Measurements from ENCODE around the gene NEK2.
"Not testable (repeated sequence)": the region's sequence is repeated elsewhere in the genome, so short reads cannot be mapped to it uniquely, and the experiment has no call there.

NEK2 gene

GRCh38 chr1:211650904-211651303 lies 24.5 kb downstream of the NEK2 start:
- Mint-ChIP-seq H3K36me3 (no peaks in the 10 kb centered on the region), H3K27me3 (peaks cover 2% of the 10 kb centered on the region), H3K4me3 (no peak overlapping the region), H3K27ac (no peak overlapping the region), H3K9me3 (no peaks in the 10 kb centered on the region), H3K4me1 (peaks cover 4% of the 10 kb centered on the region)
- ATAC-seq (ENCODE audit: low read depth) (no peak), DNase-seq (ENCODE audit: low spot score in 2 of 2) (no peak)

- no peak overlapping the region for H3K4me3 Mint-ChIP-seq
- no peaks in the 10 kb centered on the region for H3K36me3 Mint-ChIP-seq
- no peaks in the 10 kb centered on the region for H3K9me3 Mint-ChIP-seq
- peaks cover 2% of the 10 kb centered on the region for H3K27me3 Mint-ChIP-seq
- peak in 1 of 2 donors; percentile 11 for DNase-seq (ENCODE audit: low spot score in 2 of 2)
- H3K4me1 Mint-ChIP-seq, result no peaks in the 10 kb centered on the region
- peak; percentile 77 for ATAC-seq (ENCODE audit: low read depth)
- no peak overlapping the region for H3K27ac Mint-ChIP-seq
Measured at GRCh38 chr1:211648980-211649934, 26.2 kb downstream of the NEK2 start.

- DNase-seq (ENCODE audit: low spot score in 2 of 2) (no peak), ATAC-seq (ENCODE audit: low read depth) (no peak)
- Mint-ChIP-seq H3K27ac (no peak overlapping the region), H3K4me1 (peaks cover 3% of the 10 kb centered on the region), H3K4me3 (no peak overlapping the region), H3K9me3 (no peaks in the 10 kb centered on the region), H3K36me3 (no peaks in the 10 kb centered on the region), H3K27me3 (peaks cover 2% of the 10 kb centered on the region)
Measured at GRCh38 chr1:211648336-211648735, 27.1 kb downstream of the NEK2 start.

GRCh38 chr1:211647711-211648121 lies 27.7 kb downstream of the NEK2 start:
- H3K36me3 Mint-ChIP-seq, result no peaks in the 10 kb centered on the region
- peaks cover 3% of the 10 kb centered on the region for H3K4me1 Mint-ChIP-seq
- no peak for ATAC-seq (ENCODE audit: low read depth)
- no peaks in the 10 kb centered on the region for H3K9me3 Mint-ChIP-seq
- H3K27ac Mint-ChIP-seq, result no peak overlapping the region
- no peak for DNase-seq (ENCODE audit: low spot score in 2 of 2)
- peaks cover 2% of the 10 kb centered on the region for H3K27me3 Mint-ChIP-seq
- H3K4me3 Mint-ChIP-seq, result no peak overlapping the region

- Mint-ChIP-seq H3K36me3 (no peaks in the 10 kb centered on the region), H3K4me1 (peaks cover 3% of the 10 kb centered on the region), H3K4me3 (no peak overlapping the region), H3K27ac (no peak overlapping the region), H3K9me3 (no peaks in the 10 kb centered on the region), H3K27me3 (no peaks in the 10 kb centered on the region)
- DNase-seq (ENCODE audit: low spot score in 2 of 2), result no peak
- ATAC-seq (ENCODE audit: low read depth), result no peak
Measured at GRCh38 chr1:211646566-211646965, 28.9 kb downstream of the NEK2 start.

- not testable (repeated sequence) for H3K4me1 Mint-ChIP-seq; H3K9me3 Mint-ChIP-seq; DNase-seq (ENCODE audit: low spot score in 2 of 2); H3K27ac Mint-ChIP-seq; H3K36me3 Mint-ChIP-seq; ATAC-seq (ENCODE audit: low read depth); H3K27me3 Mint-ChIP-seq; H3K4me3 Mint-ChIP-seq
Measured at GRCh38 chr1:211645601-211646000, 29.8 kb downstream of the NEK2 start.

GRCh38 chr1:211644653-211645052 lies 30.8 kb downstream of the NEK2 start:
- H3K27ac Mint-ChIP-seq, result no peak overlapping the region
- DNase-seq (ENCODE audit: low spot score in 2 of 2), result no peak
- no peak overlapping the region for H3K4me3 Mint-ChIP-seq
- ATAC-seq (ENCODE audit: low read depth), result no peak
- H3K9me3 Mint-ChIP-seq, result no peaks in the 10 kb centered on the region
- peaks cover 3% of the 10 kb centered on the region for H3K4me1 Mint-ChIP-seq
- no peaks in the 10 kb centered on the region for H3K27me3 Mint-ChIP-seq
- H3K36me3 Mint-ChIP-seq, result no peaks in the 10 kb centered on the region

GRCh38 chr1:211643324-211644212 lies 31.9 kb downstream of the NEK2 start:
- H3K9me3 Mint-ChIP-seq, result no peaks in the 10 kb centered on the region
- no peaks in the 10 kb centered on the region for H3K36me3 Mint-ChIP-seq
- H3K4me1 Mint-ChIP-seq, result peaks cover 3% of the 10 kb centered on the region
- H3K4me3 Mint-ChIP-seq, result no peak overlapping the region
- no peaks in the 10 kb centered on the region for H3K27me3 Mint-ChIP-seq
- DNase-seq (ENCODE audit: low spot score in 2 of 2), result no peak
- no peak overlapping the region for H3K27ac Mint-ChIP-seq
- no peak for ATAC-seq (ENCODE audit: low read depth)

GRCh38 chr1:211642870-211643269 lies 32.6 kb downstream of the NEK2 start:
- no peaks in the 10 kb centered on the region for H3K36me3 Mint-ChIP-seq
- no peak for ATAC-seq (ENCODE audit: low read depth)
- no peak for DNase-seq (ENCODE audit: low spot score in 2 of 2)
- no peak overlapping the region for H3K27ac Mint-ChIP-seq
- H3K27me3 Mint-ChIP-seq, result no peaks in the 10 kb centered on the region
- peaks cover 3% of the 10 kb centered on the region for H3K4me1 Mint-ChIP-seq
- H3K9me3 Mint-ChIP-seq, result no peaks in the 10 kb centered on the region
- no peak overlapping the region for H3K4me3 Mint-ChIP-seq

- no peak for ATAC-seq (ENCODE audit: low read depth)
- Mint-ChIP-seq H3K9me3 (no peaks in the 10 kb centered on the region), H3K36me3 (no peaks in the 10 kb centered on the region)
Measured at GRCh38 chr1:211641942-211642341, 33.5 kb downstream of the NEK2 start.

GRCh38 chr1:211641044-211641800 lies 34.2 kb downstream of the NEK2 start:
- Mint-ChIP-seq H3K36me3 (no peaks in the 10 kb centered on the region), H3K9me3 (no peaks in the 10 kb centered on the region), H3K27ac (no peak overlapping the region), H3K4me1 (peaks cover 3% of the 10 kb centered on the region), H3K4me3 (no peak overlapping the region), H3K27me3 (no peaks in the 10 kb centered on the region)
- DNase-seq (ENCODE audit: low spot score in 2 of 2) (no peak), ATAC-seq (ENCODE audit: low read depth) (no peak)

More at GRCh38 chr1:211641942-211642341, 33.5 kb downstream of the NEK2 start:
- no peak overlapping the region for H3K27ac Mint-ChIP-seq
- H3K4me1 Mint-ChIP-seq, result peaks cover 3% of the 10 kb centered on the region
- H3K27me3 Mint-ChIP-seq, result no peaks in the 10 kb centered on the region
- DNase-seq (ENCODE audit: low spot score in 2 of 2), result no peak
- H3K4me3 Mint-ChIP-seq, result no peak overlapping the region

- no peak overlapping the region for H3K4me3 Mint-ChIP-seq
- ATAC-seq (ENCODE audit: low read depth) (no peak), DNase-seq (ENCODE audit: low spot score in 2 of 2) (no peak)
- H3K36me3 Mint-ChIP-seq, result no peaks in the 10 kb centered on the region
- no peaks in the 10 kb centered on the region for H3K27me3 Mint-ChIP-seq
- H3K9me3 Mint-ChIP-seq, result no peaks in the 10 kb centered on the region
- no peak overlapping the region for H3K27ac Mint-ChIP-seq
- peaks cover 3% of the 10 kb centered on the region for H3K4me1 Mint-ChIP-seq
Measured at GRCh38 chr1:211640301-211640630, 35.2 kb downstream of the NEK2 start.

GRCh38 chr1:211639475-211640300 lies 35.7 kb downstream of the NEK2 start:
- H3K27ac Mint-ChIP-seq, result no peak overlapping the region
- no peaks in the 10 kb centered on the region for H3K36me3 Mint-ChIP-seq
- H3K9me3 Mint-ChIP-seq, result no peaks in the 10 kb centered on the region
- no peaks in the 10 kb centered on the region for H3K27me3 Mint-ChIP-seq
- no peak overlapping the region for H3K4me3 Mint-ChIP-seq
- DNase-seq (ENCODE audit: low spot score in 2 of 2) (no peak), ATAC-seq (ENCODE audit: low read depth) (no peak)
- peaks cover 3% of the 10 kb centered on the region for H3K4me1 Mint-ChIP-seq

Data from memory B cell (primary cell).